22Rv1 (cell line): ENCODE results near the gene BUD23.

ENCODE experiments used
- ZFX ChIP-seq: fragments of 450-650 bp; IDR thresholded peaks from 2 replicates; pipeline ENCODE4 v1.6.1; 2017; ENCODE audit warnings: antibody characterized with exemption, borderline replicate concordance
- TF ChIP-seq, protein P1 (sequence below): fragments of 450-650 bp; IDR thresholded peaks from 2 replicates; pipeline ENCODE4 v1.5.1; 2017; ENCODE audit warnings: mild to moderate bottlenecking

DNA sequence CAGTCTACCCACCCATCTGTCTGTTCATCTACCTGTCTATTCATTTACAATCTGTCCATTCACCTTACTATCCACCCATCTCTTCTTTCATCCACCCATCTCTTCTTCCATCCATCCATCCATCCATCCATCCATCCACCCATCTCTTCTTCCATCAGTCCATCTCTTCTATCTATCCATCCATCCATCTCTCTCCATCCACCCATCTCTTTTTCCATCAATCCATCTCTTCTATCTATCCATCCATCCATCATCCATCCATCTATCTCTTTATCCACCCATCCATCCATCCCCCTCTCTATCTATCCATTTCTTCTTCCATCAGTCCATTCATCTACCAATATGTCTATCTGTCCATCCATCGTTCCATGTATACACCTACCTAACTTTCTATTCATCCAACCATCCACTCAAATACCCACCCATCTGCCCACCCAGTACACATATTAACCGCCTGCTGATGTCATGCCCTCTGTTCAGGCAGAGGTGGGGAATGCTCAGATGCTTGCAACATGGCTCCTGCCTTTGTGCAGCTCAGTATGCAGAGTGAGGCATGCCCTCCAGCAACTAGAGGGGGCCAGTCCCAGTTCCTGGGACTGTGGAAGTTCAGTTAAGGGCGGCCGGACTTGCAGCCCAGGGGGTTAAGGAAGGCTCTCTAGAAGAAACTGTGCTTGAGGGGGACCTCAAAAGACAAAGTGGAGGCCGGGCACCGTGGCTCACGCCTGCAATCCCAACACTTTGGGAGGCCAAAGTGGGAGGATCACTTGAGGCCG, 47.8 kb upstream of the BUD23 start:
- TF ChIP-seq, protein P1, sequence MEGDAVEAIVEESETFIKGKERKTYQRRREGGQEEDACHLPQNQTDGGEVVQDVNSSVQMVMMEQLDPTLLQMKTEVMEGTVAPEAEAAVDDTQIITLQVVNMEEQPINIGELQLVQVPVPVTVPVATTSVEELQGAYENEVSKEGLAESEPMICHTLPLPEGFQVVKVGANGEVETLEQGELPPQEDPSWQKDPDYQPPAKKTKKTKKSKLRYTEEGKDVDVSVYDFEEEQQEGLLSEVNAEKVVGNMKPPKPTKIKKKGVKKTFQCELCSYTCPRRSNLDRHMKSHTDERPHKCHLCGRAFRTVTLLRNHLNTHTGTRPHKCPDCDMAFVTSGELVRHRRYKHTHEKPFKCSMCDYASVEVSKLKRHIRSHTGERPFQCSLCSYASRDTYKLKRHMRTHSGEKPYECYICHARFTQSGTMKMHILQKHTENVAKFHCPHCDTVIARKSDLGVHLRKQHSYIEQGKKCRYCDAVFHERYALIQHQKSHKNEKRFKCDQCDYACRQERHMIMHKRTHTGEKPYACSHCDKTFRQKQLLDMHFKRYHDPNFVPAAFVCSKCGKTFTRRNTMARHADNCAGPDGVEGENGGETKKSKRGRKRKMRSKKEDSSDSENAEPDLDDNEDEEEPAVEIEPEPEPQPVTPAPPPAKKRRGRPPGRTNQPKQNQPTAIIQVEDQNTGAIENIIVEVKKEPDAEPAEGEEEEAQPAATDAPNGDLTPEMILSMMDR: no peak
- TF ChIP-seq ZFX: no peak
